Glutamatergic neuron (in vitro differentiated cells): ENCODE data around the gene KDM1A. TPM values are rescaled to one million over a fixed set of nuclear protein-coding genes. Genes with fewer than 3 reads are reported as not detected.

ENCODE experiments used
- DNase-seq: peaks from one replicate; pipeline ENCODE4 v3.0.0; 2022
- H3K27ac Mint-ChIP-seq: one replicate; pipeline ENCODE4 v1.8.0; 2020; ENCODE audit warnings: mild to moderate bottlenecking, mixed read lengths, inconsistent platforms; ENCODE audit not compliant: unreplicated experiment
- H3K27me3 Mint-ChIP-seq: one replicate; pipeline ENCODE4 v1.8.0; 2020; ENCODE audit warnings: mild to moderate bottlenecking, moderate library complexity, mixed read lengths, inconsistent platforms; ENCODE audit not compliant: unreplicated experiment
- H3K36me3 Mint-ChIP-seq: one replicate; pipeline ENCODE4 v1.8.0; 2020; ENCODE audit warnings: mild to moderate bottlenecking, mixed read lengths, inconsistent platforms; ENCODE audit not compliant: unreplicated experiment
- H3K4me1 Mint-ChIP-seq: one replicate; pipeline ENCODE4 v1.8.0; 2020; ENCODE audit warnings: mild to moderate bottlenecking, low read depth, mixed read lengths, inconsistent platforms; ENCODE audit not compliant: unreplicated experiment
- H3K4me3 Mint-ChIP-seq: one replicate; pipeline ENCODE4 v1.8.0; 2020; ENCODE audit warnings: mild to moderate bottlenecking, mixed read lengths, inconsistent platforms; ENCODE audit not compliant: unreplicated experiment
- H3K9me3 Mint-ChIP-seq: one replicate; pipeline ENCODE4 v1.8.0; 2020; ENCODE audit warnings: mild to moderate bottlenecking, moderate library complexity, mixed read lengths, inconsistent platforms; ENCODE audit not compliant: unreplicated experiment
- CTCF ChIP-seq: fragments of 200-600 bp; sonication (generic); IDR thresholded peaks from one replicate; pipeline ENCODE4 v1.5.0; 2021; ENCODE audit not compliant: partially characterized antibody, unreplicated experiment
- total RNA-seq: library from RNA; stranded (reverse); fragmentation: NEBNext Ultra II Directional; extraction: Animal tissue kit (Norgen Biotek cat#: 25700); gene quantifications from one replicate; pipeline ENCODE4 v1.2.1, GENCODE V29; 2021; ENCODE audit not compliant: unreplicated experiment

KDM1A gene
- total RNA-seq, 1 donor from 2014 or later: 301 TPM

- peaks cover 23% of the 10 kb centered on the region for H3K9me3 Mint-ChIP-seq
- peaks cover 9% of the 10 kb centered on the region for H3K4me1 Mint-ChIP-seq
- H3K27ac Mint-ChIP-seq: peak overlapping the region; percentile 1
- TF ChIP-seq CTCF: no peak
- peak overlapping the region; percentile 72 for H3K4me3 Mint-ChIP-seq
- peaks cover 8% of the 10 kb centered on the region for H3K27me3 Mint-ChIP-seq
- no peak for DNase-seq
- peaks cover 12% of the 10 kb centered on the region for H3K36me3 Mint-ChIP-seq
These were observed 4.0 kb downstream of the KDM1A start for GRCh38 chr1:23023174-23023845.

- H3K36me3 Mint-ChIP-seq: peaks cover 12% of the 10 kb centered on the region
- DNase-seq: no peak
- H3K9me3 Mint-ChIP-seq: peaks cover 10% of the 10 kb centered on the region
- peaks cover 19% of the 10 kb centered on the region for H3K4me1 Mint-ChIP-seq
- peaks cover 3% of the 10 kb centered on the region for H3K27me3 Mint-ChIP-seq
- no peak overlapping the region for H3K27ac Mint-ChIP-seq
- TF ChIP-seq CTCF: no peak
- no peak overlapping the region for H3K4me3 Mint-ChIP-seq
These were observed 7.3 kb downstream of the KDM1A start for GRCh38 chr1:23026568-23026967.

- Mint-ChIP-seq H3K4me3 (peak overlapping the region; percentile 65), H3K4me1 (peaks cover 22% of the 10 kb centered on the region), H3K27me3 (peaks cover 3% of the 10 kb centered on the region), H3K9me3 (peaks cover 10% of the 10 kb centered on the region), H3K36me3 (peaks cover 12% of the 10 kb centered on the region), H3K27ac (no peak overlapping the region)
- no peak for TF ChIP-seq CTCF
- no peak for DNase-seq
These were observed 8.2 kb downstream of the KDM1A start for GRCh38 chr1:23027352-23027907.

GRCh38 chr1:23029337-23029736 lies 10.1 kb downstream of the KDM1A start:
- TF ChIP-seq CTCF: no peak
- no peak for DNase-seq
- no peak overlapping the region for H3K4me3 Mint-ChIP-seq
- no peaks in the 10 kb centered on the region for H3K36me3 Mint-ChIP-seq
- H3K9me3 Mint-ChIP-seq: no peaks in the 10 kb centered on the region
- peaks cover 24% of the 10 kb centered on the region for H3K4me1 Mint-ChIP-seq
- no peaks in the 10 kb centered on the region for H3K27me3 Mint-ChIP-seq
- no peak overlapping the region for H3K27ac Mint-ChIP-seq

- Mint-ChIP-seq H3K4me1 (peaks cover 30% of the 10 kb centered on the region), H3K9me3 (no peaks in the 10 kb centered on the region), H3K27me3 (no peaks in the 10 kb centered on the region), H3K27ac (no peak overlapping the region), H3K36me3 (no peaks in the 10 kb centered on the region), H3K4me3 (no peak overlapping the region)
- DNase-seq: no peak
- TF ChIP-seq CTCF: no peak
These were observed 16.7 kb downstream of the KDM1A start for GRCh38 chr1:23035823-23036452.
